ENCODE results near the gene PPP1R1A.

GRCh38 chr12:54569995-54570528, 18.4 kb downstream of the PPP1R1A start:
- TF ChIP-seq CTCF (IDR thresholded peaks at IDR 0.05) (no peak), POLR2A (IDR thresholded peaks at IDR 0.05) (no peak)

Measured in Peyer's patch (tissue), 4 donors.